Small intestine (tissue), 7 donors: ENCODE data around the gene CAPZB. TPM values are rescaled to one million over a fixed set of nuclear protein-coding genes. Genes with fewer than 3 reads are reported as not detected.

ENCODE experiments used
- DNase-seq, 2 donors: peaks; one replicate each; pipeline versions ENCODE4 v3.0.0 to v3.0.0-alpha.2; 2013
- FAIRE-seq: peaks from 2 replicates; lab custom pipeline; 2012; peaks lifted over from hg19 to GRCh38; lab: Jason Lieb, UNC
- H3K27ac ChIP-seq, 3 donors: one replicate each; pipeline ENCODE4 v1.5.1; 2013; ENCODE audit warnings: low read length in 2 of 3, mild to moderate bottlenecking in 2 of 3, control low read depth in 1 of 3, inconsistent platforms in 1 of 3, low read depth in 1 of 3, moderate library complexity in 1 of 3
- H3K27me3 ChIP-seq, 3 donors: one replicate each; pipeline ENCODE4 v1.6.1; 2013; ENCODE audit warnings: low read length in 3 of 3, inconsistent platforms in 1 of 3; ENCODE audit not compliant: control insufficient read depth in 3 of 3, insufficient read depth in 3 of 3
- H3K36me3 ChIP-seq, 3 donors: one replicate each; pipeline ENCODE4 v1.6.1; 2013; ENCODE audit warnings: low read length in 3 of 3, inconsistent platforms in 1 of 3, low read depth in 1 of 3, mild to moderate bottlenecking in 1 of 3, moderate library complexity in 1 of 3; ENCODE audit not compliant: control insufficient read depth in 3 of 3, insufficient read depth in 2 of 3
- H3K4me1 ChIP-seq, 3 donors: one replicate each; pipeline ENCODE4 v1.6.1; 2013; ENCODE audit warnings: low read length in 2 of 3, inconsistent platforms in 1 of 3, low read depth in 1 of 3, mild to moderate bottlenecking in 1 of 3, moderate library complexity in 1 of 3; ENCODE audit not compliant: control insufficient read depth in 3 of 3, insufficient read depth in 2 of 3
- H3K4me3 ChIP-seq, 3 donors: one replicate each; pipeline ENCODE4 v1.5.1; 2013; ENCODE audit warnings: low read length in 3 of 3, control low read depth in 1 of 3, inconsistent platforms in 1 of 3, low read depth in 1 of 3, mild to moderate bottlenecking in 1 of 3, moderate library complexity in 1 of 3
- H3K9me3 ChIP-seq, 2 donors: one replicate each; pipeline ENCODE4 v1.6.1; 2013; ENCODE audit warnings: low read depth in 1 of 2, low read length in 1 of 2; ENCODE audit not compliant: control insufficient read depth in 2 of 2, insufficient read depth in 1 of 2
- WGBS, 3 donors: extraction: QIAGEN DNeasy Blood & Tissue Kit; methylation state at CpG; one replicate each; pipeline ENCODE4 v1.1.7; 2013; 5-methylcytosine and 5-hydroxymethylcytosine counted together
- polyA plus RNA-seq, 4 donors: library from polyadenylated mRNA; stranded (reverse) in 3 of 4; unstranded in 1 of 4; fragments of 200-250 nt in 3 of 4; fragments of 120-200 nt in 1 of 4; gene quantifications; one replicate each; pipeline versions ENCODE4 v1.2.1 to v1.2.3, GENCODE V29; 2013
- donor health status: healthy with polysubstance abuse.
- donor health status: control.
- donor health status: control.
- donor health status: Bipolar disorder and iron deficiency.
- donor health status: healthy.

The CAPZB gene
- polyA plus RNA-seq, 4 donors: 245 to 292 (median 276) TPM

- no peak for FAIRE-seq
- 66 to 70% (median 69%) methylated on average over 13 of the region's 13 CpGs for WGBS, 3 donors
- Histone ChIP-seq H3K4me1 (peaks cover 3 to 49% (median 15%) of the 10 kb centered on the region in 3 donors), H3K9me3 (no peaks in the 10 kb centered on the region), H3K27ac (no peak overlapping the region), H3K36me3 (peaks cover 0 to 75% (median 6%) of the 10 kb centered on the region in 3 donors), H3K27me3 (no peaks in the 10 kb centered on the region), H3K4me3 (no peak overlapping the region)
- DNase-seq: no peak
Measured at GRCh38 chr1:19367584-19368041, 117.7 kb downstream of the CAPZB start.

- DNase-seq (no peak), FAIRE-seq (no peak)
- H3K9me3 ChIP-seq: no peaks in the 10 kb centered on the region
- H3K4me1 ChIP-seq: peaks cover 3 to 47% (median 15%) of the 10 kb centered on the region in 3 donors
- 59 to 73% (median 64%) methylated on average over 18 of the region's 18 CpGs for WGBS, 3 donors
- H3K27ac ChIP-seq: peak overlapping the region in 1 of 3 donors; percentile 27
- no peak overlapping the region for H3K4me3 ChIP-seq
- H3K27me3 ChIP-seq: no peaks in the 10 kb centered on the region
- H3K36me3 ChIP-seq: peaks cover 0 to 73% (median 4%) of the 10 kb centered on the region in 3 donors
Measured at GRCh38 chr1:19366599-19367536, 118.5 kb downstream of the CAPZB start.

GRCh38 chr1:19365721-19366120 is 119.6 kb downstream of the CAPZB start:
- Histone ChIP-seq H3K36me3 (peaks cover 0 to 66% (median 4%) of the 10 kb centered on the region in 3 donors), H3K4me1 (peaks cover 3 to 36% (median 10%) of the 10 kb centered on the region in 3 donors), H3K9me3 (no peaks in the 10 kb centered on the region), H3K27ac (no peak overlapping the region), H3K27me3 (no peaks in the 10 kb centered on the region), H3K4me3 (no peak overlapping the region)
- DNase-seq: no peak
- WGBS, 3 donors: 81 to 89% (median 87%) methylated on average over 9 to 10 of the region's 10 CpGs
- FAIRE-seq: no peak

GRCh38 chr1:19363536-19364152 is 121.7 kb downstream of the CAPZB start:
- no peaks in the 10 kb centered on the region for H3K9me3 ChIP-seq
- FAIRE-seq (no peak), DNase-seq (peak; percentile 73 to 89)
- H3K27me3 ChIP-seq: no peaks in the 10 kb centered on the region
- WGBS, 3 donors: 55 to 79% (median 61%) methylated on average over 8 of the region's 8 CpGs
- peaks cover 0 to 57% (median 0%) of the 10 kb centered on the region in 3 donors for H3K36me3 ChIP-seq
- H3K4me1 ChIP-seq: peaks cover 3 to 21% (median 7%) of the 10 kb centered on the region in 3 donors
- H3K27ac ChIP-seq: peak overlapping the region; percentile 18 to 91 (median 84)
- H3K4me3 ChIP-seq: no peak overlapping the region

GRCh38 chr1:19361611-19362147 is 123.7 kb downstream of the CAPZB start:
- no peak for DNase-seq

GRCh38 chr1:19360843-19361610 is 124.3 kb downstream of the CAPZB start:
- Histone ChIP-seq H3K4me3 (no peak overlapping the region), H3K27ac (no peak overlapping the region)
- 89 to 92% (median 90%) methylated on average over 18 of the region's 18 CpGs for WGBS, 3 donors

More at GRCh38 chr1:19361611-19362147, 123.7 kb downstream of the CAPZB start:
- peaks cover 3 to 33% (median 6%) of the 10 kb centered on the region in 3 donors for H3K4me1 ChIP-seq
- FAIRE-seq: no peak
- WGBS, 3 donors: 76 to 83% (median 82%) methylated on average over 8 of the region's 8 CpGs
- no peak overlapping the region for H3K4me3 ChIP-seq
- H3K27me3 ChIP-seq: no peaks in the 10 kb centered on the region
- no peak overlapping the region for H3K27ac ChIP-seq
- no peaks in the 10 kb centered on the region for H3K9me3 ChIP-seq
- peaks cover 0 to 59% (median under 1%) of the 10 kb centered on the region in 3 donors for H3K36me3 ChIP-seq

GRCh38 chr1:19360432-19360831 is 124.9 kb downstream of the CAPZB start:
- Histone ChIP-seq H3K9me3 (no peaks in the 10 kb centered on the region), H3K4me3 (no peak overlapping the region), H3K4me1 (peaks cover 3 to 33% (median 6%) of the 10 kb centered on the region in 3 donors), H3K36me3 (peaks cover 5 to 67% (median 5%) of the 10 kb centered on the region in 3 donors), H3K27ac (no peak overlapping the region), H3K27me3 (no peaks in the 10 kb centered on the region)
- FAIRE-seq (no peak), DNase-seq (no peak)
- 74 to 86% (median 86%) methylated on average over 11 of the region's 11 CpGs for WGBS, 3 donors

More at GRCh38 chr1:19360843-19361610, 124.3 kb downstream of the CAPZB start:
- Histone ChIP-seq H3K4me1 (peaks cover 3 to 33% (median 6%) of the 10 kb centered on the region in 3 donors), H3K9me3 (no peaks in the 10 kb centered on the region), H3K27me3 (no peaks in the 10 kb centered on the region), H3K36me3 (peaks cover 4 to 65% (median 5%) of the 10 kb centered on the region in 3 donors)
- no peak for DNase-seq
- FAIRE-seq: no peak
